Testis (tissue), 3 donors: Measurements from ENCODE around the gene CASTOR1. TPM values are rescaled to one million over a fixed set of nuclear protein-coding genes. Genes with fewer than 3 reads are reported as not detected.

Experiments
- DNase-seq: peaks from one replicate; pipeline ENCODE4 v3.0.0-alpha.2; 2019
- H3K27ac ChIP-seq, 2 donors: fragments of 200-600 bp; sonication (generic); one replicate each; pipeline ENCODE4 v1.5.1; 2019
- H3K27me3 ChIP-seq: fragments of 200-600 bp; sonication (generic); one replicate; pipeline ENCODE4 v1.5.1; 2019
- H3K36me3 ChIP-seq: fragments of 200-600 bp; sonication (generic); one replicate; pipeline ENCODE4 v1.5.1; 2017; ENCODE audit warnings: low read depth; ENCODE audit errors: missing control alignments
- H3K4me1 ChIP-seq: fragments of 200-600 bp; sonication (generic); one replicate; pipeline ENCODE4 v1.5.1; 2019
- H3K4me3 ChIP-seq, 2 donors: fragments of 200-600 bp; sonication (generic); one replicate each; pipeline ENCODE4 v1.5.1; 2017 to 2019
- H3K9me3 ChIP-seq: fragments of 200-600 bp; sonication (generic); one replicate; pipeline ENCODE4 v1.5.1; 2017
- CTCF ChIP-seq, 3 experiments: fragments of 450-650 bp in 2 of 3; fragments of 200-600 bp in 1 of 3; sonication (generic) in 1 of 3; IDR thresholded peaks; one replicate each; pipeline ENCODE4 v1.5.1; 2016 to 2019; ENCODE audit warnings: antibody characterized with exemption in 3 of 3, mild to moderate bottlenecking in 2 of 3, moderate library complexity in 1 of 3
- POLR2A ChIP-seq: fragments of 450-650 bp; IDR thresholded peaks from one replicate; pipeline ENCODE4 v1.6.1; 2017; ENCODE audit warnings: antibody characterized with exemption, mild to moderate bottlenecking, moderate library complexity
- WGBS, 2 donors: methylation state at CpG; one replicate each; pipeline ENCODE4 v1.1.5; 2018; 5-methylcytosine and 5-hydroxymethylcytosine counted together
- intact Hi-C: fragments of 100-400 bp; cut with DNase I; formaldehyde crosslinking; loops from one replicate; pipeline ENCODE4 v1.15.1; 2023; ENCODE audit warnings: low total_unique reads
- polyA plus RNA-seq: library from polyadenylated mRNA; stranded (reverse); fragments of 350-450 nt; fragmentation: Illumina TruSeq; extraction: RNeasy Lipid Tissue Mini Kit (QIAGEN cat#74804); gene quantifications from one replicate; pipeline ENCODE4 v1.2.3, GENCODE V29; 2014; ENCODE audit warnings: low read depth, low replicate concordance; ENCODE audit not compliant: insufficient read depth
- total RNA-seq, 2 donors: library from RNA; depleted of rRNA; stranded (reverse); fragments of >200 nt; gene quantifications; one replicate each; pipeline ENCODE4 v1.2.3, GENCODE V29; 2016

The CASTOR1 gene
- total and polyA plus RNA-seq, 3 donors from 2014 or later = 32.8 to 71.4 (median 36.7) TPM

GRCh38 chr22:30288419-30289140, 725 bp downstream of the CASTOR1 start:
- H3K4me3 ChIP-seq = peak overlapping the region; percentile 90 to 92
- H3K36me3 ChIP-seq = no peaks in the 10 kb centered on the region
- peaks cover 35% of the 10 kb centered on the region for H3K4me1 ChIP-seq
- H3K27ac ChIP-seq = peak overlapping the region; percentile 85
- DNase-seq = no peak
- H3K27me3 ChIP-seq = no peaks in the 10 kb centered on the region
- no peak for TF ChIP-seq POLR2A
- TF ChIP-seq CTCF (IDR thresholded peaks at IDR 0.05) = no peak
- intact Hi-C loops = no loop called here
- no peaks in the 10 kb centered on the region for H3K9me3 ChIP-seq
- WGBS, 2 donors = 7 to 11% methylated on average over 9 to 27 of the region's 27 CpGs

GRCh38 chr22:30287648-30288418, 1.5 kb downstream of the CASTOR1 start:
- 20 to 35% methylated on average over 5 of the region's 5 CpGs for whole genome bisulfite sequencing, 2 donors
- DNase-seq = peak; percentile 91

GRCh38 chr22:30286813-30287647, 2.3 kb downstream of the CASTOR1 start:
- peak; percentile 84 to 94 (median 90) for TF ChIP-seq CTCF (IDR thresholded peaks at IDR 0.05)
- no peak for TF ChIP-seq POLR2A
- no peaks in the 10 kb centered on the region for H3K9me3 ChIP-seq
- peaks cover 35% of the 10 kb centered on the region for H3K4me1 ChIP-seq
- WGBS, 2 donors = 68 to 73% methylated on average over 19 to 31 of the region's 31 CpGs
- DNase-seq = peak; percentile 80
- H3K4me3 ChIP-seq = no peak overlapping the region
- H3K36me3 ChIP-seq = no peaks in the 10 kb centered on the region
- no peaks in the 10 kb centered on the region for H3K27me3 ChIP-seq
- no peak overlapping the region for H3K27ac ChIP-seq
- intact Hi-C loops = loop anchor here (2.0 kb wide), 1 partner anchor 104 kb away; no protein-coding TSS in a partner anchor

More at GRCh38 chr22:30287648-30288418, 1.5 kb downstream of the CASTOR1 start:
- Histone ChIP-seq H3K27me3 (no peaks in the 10 kb centered on the region), H3K9me3 (no peaks in the 10 kb centered on the region), H3K36me3 (no peaks in the 10 kb centered on the region), H3K4me3 (peak overlapping the region in 1 of 2 donors; percentile 90), H3K27ac (peak overlapping the region; percentile 85), H3K4me1 (peaks cover 35% of the 10 kb centered on the region)
- intact Hi-C loops = loop anchor here (2.0 kb wide), 1 partner anchor 103 kb away; no protein-coding TSS in a partner anchor
- peak; percentile 66 to 89 (median 67) for TF ChIP-seq CTCF (IDR thresholded peaks at IDR 0.05)
- no peak for TF ChIP-seq POLR2A

GRCh38 chr22:30286331-30286730, 3.0 kb downstream of the CASTOR1 start:
- no peak for DNase-seq
- no peaks in the 10 kb centered on the region for H3K36me3 ChIP-seq
- H3K4me3 ChIP-seq = no peak overlapping the region
- intact Hi-C loops = loop anchor here (2.0 kb wide), 1 partner anchor 104 kb away; no protein-coding TSS in a partner anchor
- H3K9me3 ChIP-seq = no peaks in the 10 kb centered on the region
- TF ChIP-seq CTCF (IDR thresholded peaks at IDR 0.05) (no peak), POLR2A (no peak)
- WGBS, 2 donors = 71 to 77% methylated on average over 4 to 5 of the region's 5 CpGs
- H3K27me3 ChIP-seq = no peaks in the 10 kb centered on the region
- no peak overlapping the region for H3K27ac ChIP-seq
- peaks cover 28% of the 10 kb centered on the region for H3K4me1 ChIP-seq
